Peyer's patch (tissue), 4 donors: Measurements from ENCODE around the gene FEN1.

ENCODE experiments used
- POLR2A ChIP-seq, 2 donors: fragments of 450-650 bp; IDR thresholded peaks; one replicate each; pipeline ENCODE4 v1.5.1; 2017; ENCODE audit warnings: antibody characterized with exemption in 2 of 2, mild to moderate bottlenecking in 2 of 2, moderate library complexity in 2 of 2
- TF ChIP-seq, protein P1 (sequence below), 6 experiments: fragments of 450-650 bp in 4 of 6; fragments of 200-600 bp in 2 of 6; sonication (generic) in 1 of 6; IDR thresholded peaks; one replicate each; pipeline ENCODE4 v1.5.1; 2017 to 2019; ENCODE audit warnings: antibody characterized with exemption in 6 of 6, mild to moderate bottlenecking in 3 of 6, moderate library complexity in 1 of 6

DNA sequence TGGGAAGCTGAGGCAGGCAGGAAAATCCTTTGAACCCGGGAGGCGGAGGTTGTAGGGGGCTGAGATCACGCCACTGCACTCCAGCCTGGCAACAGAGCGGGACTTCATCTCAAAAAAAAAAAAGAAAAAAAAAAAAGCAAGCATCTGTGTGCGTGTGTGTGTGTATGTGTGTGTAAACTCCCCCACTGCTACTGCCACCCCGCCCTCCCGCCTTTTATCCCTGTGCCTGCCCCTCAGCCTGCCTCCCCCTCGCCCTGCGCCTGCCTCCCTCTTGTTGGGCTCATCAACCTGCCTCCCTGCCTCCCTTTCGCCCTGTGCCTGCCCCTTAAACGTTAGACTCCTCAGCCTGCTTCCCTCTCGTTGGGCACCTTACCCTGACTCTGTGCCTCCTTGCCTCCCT lies 18.3 kb upstream of the FEN1 start:
- TF ChIP-seq, protein P1, sequence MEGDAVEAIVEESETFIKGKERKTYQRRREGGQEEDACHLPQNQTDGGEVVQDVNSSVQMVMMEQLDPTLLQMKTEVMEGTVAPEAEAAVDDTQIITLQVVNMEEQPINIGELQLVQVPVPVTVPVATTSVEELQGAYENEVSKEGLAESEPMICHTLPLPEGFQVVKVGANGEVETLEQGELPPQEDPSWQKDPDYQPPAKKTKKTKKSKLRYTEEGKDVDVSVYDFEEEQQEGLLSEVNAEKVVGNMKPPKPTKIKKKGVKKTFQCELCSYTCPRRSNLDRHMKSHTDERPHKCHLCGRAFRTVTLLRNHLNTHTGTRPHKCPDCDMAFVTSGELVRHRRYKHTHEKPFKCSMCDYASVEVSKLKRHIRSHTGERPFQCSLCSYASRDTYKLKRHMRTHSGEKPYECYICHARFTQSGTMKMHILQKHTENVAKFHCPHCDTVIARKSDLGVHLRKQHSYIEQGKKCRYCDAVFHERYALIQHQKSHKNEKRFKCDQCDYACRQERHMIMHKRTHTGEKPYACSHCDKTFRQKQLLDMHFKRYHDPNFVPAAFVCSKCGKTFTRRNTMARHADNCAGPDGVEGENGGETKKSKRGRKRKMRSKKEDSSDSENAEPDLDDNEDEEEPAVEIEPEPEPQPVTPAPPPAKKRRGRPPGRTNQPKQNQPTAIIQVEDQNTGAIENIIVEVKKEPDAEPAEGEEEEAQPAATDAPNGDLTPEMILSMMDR (IDR thresholded peaks at IDR 0.05), result no peak
- TF ChIP-seq POLR2A (IDR thresholded peaks at IDR 0.05), result no peak
